OCI-LY3 (cell line): ENCODE measurements around the gene PRKRA.

Source experiments
- EZH2phosphoT487 ChIP-seq: fragments of 200-600 bp; shearing (Covaris generic); IDR thresholded peaks from 2 replicates; pipeline ENCODE4 v1.6.1; 2018; ENCODE audit warnings: antibody characterized with exemption, mixed run types, low read depth
- TF ChIP-seq, protein P1 (sequence below): fragments of 200-600, 300-600 bp; sonication (generic); IDR thresholded peaks from 2 replicates; pipeline ENCODE4 v1.5.1; 2014; ENCODE audit warnings: antibody characterized with exemption, low read length, low read depth

DNA sequence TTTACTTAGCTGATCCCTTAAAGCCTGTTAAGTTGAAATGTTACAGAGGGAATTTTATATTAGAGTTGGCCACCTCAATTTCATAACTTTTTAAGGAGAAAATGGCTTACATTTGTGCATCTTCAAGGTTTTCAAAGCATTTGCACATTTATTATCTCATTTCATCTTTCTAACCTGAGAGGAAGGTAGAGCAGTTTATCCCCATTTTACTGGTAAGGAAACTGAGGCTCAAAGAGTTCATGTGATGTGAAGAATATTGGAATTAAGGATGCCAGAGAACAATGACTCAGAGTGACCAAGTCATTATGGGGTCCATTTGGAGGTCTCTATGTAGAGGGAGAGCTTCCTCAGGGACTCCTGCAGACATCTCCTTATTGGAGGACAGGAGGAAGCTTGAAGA, 35.0 kb downstream of the PRKRA start:
- TF ChIP-seq, protein P1, sequence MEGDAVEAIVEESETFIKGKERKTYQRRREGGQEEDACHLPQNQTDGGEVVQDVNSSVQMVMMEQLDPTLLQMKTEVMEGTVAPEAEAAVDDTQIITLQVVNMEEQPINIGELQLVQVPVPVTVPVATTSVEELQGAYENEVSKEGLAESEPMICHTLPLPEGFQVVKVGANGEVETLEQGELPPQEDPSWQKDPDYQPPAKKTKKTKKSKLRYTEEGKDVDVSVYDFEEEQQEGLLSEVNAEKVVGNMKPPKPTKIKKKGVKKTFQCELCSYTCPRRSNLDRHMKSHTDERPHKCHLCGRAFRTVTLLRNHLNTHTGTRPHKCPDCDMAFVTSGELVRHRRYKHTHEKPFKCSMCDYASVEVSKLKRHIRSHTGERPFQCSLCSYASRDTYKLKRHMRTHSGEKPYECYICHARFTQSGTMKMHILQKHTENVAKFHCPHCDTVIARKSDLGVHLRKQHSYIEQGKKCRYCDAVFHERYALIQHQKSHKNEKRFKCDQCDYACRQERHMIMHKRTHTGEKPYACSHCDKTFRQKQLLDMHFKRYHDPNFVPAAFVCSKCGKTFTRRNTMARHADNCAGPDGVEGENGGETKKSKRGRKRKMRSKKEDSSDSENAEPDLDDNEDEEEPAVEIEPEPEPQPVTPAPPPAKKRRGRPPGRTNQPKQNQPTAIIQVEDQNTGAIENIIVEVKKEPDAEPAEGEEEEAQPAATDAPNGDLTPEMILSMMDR, result no peak
- no peak for TF ChIP-seq EZH2phosphoT487
